Measurements from ENCODE around the gene LARGE1.

DNA sequence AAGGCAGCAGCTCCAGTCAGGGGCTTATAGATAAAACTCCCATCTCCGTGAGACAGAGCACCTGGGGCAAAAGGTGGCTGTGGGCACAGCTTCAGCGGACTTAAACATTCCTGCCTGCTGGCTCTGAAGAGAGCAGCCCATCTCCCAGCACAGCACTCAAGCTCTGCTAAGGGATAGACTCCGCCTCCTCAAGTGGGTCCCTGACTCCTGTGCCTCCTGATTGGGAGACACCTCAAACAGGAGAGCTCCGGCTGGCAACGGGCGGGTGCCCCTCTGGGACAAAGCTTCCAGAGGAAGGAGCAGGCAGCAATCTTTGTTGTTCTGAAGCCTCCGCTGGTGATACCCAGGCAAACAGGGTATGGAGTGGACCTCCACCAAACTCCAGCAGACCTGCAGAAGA, 279.4 kb downstream of the LARGE1 start:
- no peak for TF ChIP-seq CTCF (IDR thresholded peaks at IDR 0.05; ENCODE audit: insufficient read depth, low read length, poor library complexity, severe bottlenecking)
- TF ChIP-seq EZH2phosphoT487 (conservative IDR thresholded peaks at IDR 0.05; ENCODE audit: low read length) = no peak

Measured in SU-DHL-6 (cell line).